Stimulated activated CD8-positive, alpha-beta memory T cell treated with anti-CD3 and anti-CD28 coated beads, Interleukin-15, amount 100 ng/mL, for 24 hours (primary cell): ENCODE measurements around the gene ENO3.

Experiments used
- DNase-seq: peaks from one replicate; pipeline ENCODE4 v3.0.0-alpha.2; 2020; ENCODE audit warnings: low read depth

ENO3 gene

GRCh38 chr17:4950075-4950745 is 709 bp upstream of the ENO3 start:
- no peak for DNase-seq

GRCh38 chr17:4951486-4951885 is 567 bp downstream of the ENO3 start:
- DNase-seq = no peak

- no peak for DNase-seq
These were observed 2.6 kb downstream of the ENO3 start for GRCh38 chr17:4953451-4953961.

GRCh38 chr17:4955091-4955490 is 4.2 kb downstream of the ENO3 start:
- no peak for DNase-seq

- no peak for DNase-seq
These were observed 5.7 kb downstream of the ENO3 start for GRCh38 chr17:4956493-4957061.

- DNase-seq = no peak
These were observed 7.2 kb downstream of the ENO3 start for GRCh38 chr17:4958102-4958501.

GRCh38 chr17:4959261-4959965 is 8.5 kb downstream of the ENO3 start:
- DNase-seq = no peak

GRCh38 chr17:4960279-4960922 is 9.5 kb downstream of the ENO3 start:
- DNase-seq = no peak

- DNase-seq = no peak
These were observed 14.5 kb downstream of the ENO3 start for GRCh38 chr17:4965311-4965986.

- peak; percentile 65 for DNase-seq
These were observed 16.1 kb downstream of the ENO3 start for GRCh38 chr17:4966844-4967538.

GRCh38 chr17:4967539-4968485 is 16.9 kb downstream of the ENO3 start, which contains the start of gene SPAG7:
TSS of gene SPAG7 (minus strand) at chr17:4967817. CDS start at chr17:4967804, 13 bp downstream.
- DNase-seq = peak; percentile 79

- no peak for DNase-seq
These were observed 17.6 kb downstream of the ENO3 start for GRCh38 chr17:4968486-4969046.

- DNase-seq = no peak
These were observed 18.2 kb downstream of the ENO3 start for GRCh38 chr17:4969047-4969550.

- no peak for DNase-seq
These were observed 18.7 kb downstream of the ENO3 start for GRCh38 chr17:4969551-4970173.

GRCh38 chr17:4970273-4970672 is 19.4 kb downstream of the ENO3 start:
- DNase-seq = no peak

- DNase-seq = no peak
These were observed 20.9 kb downstream of the ENO3 start for GRCh38 chr17:4971826-4972225.

GRCh38 chr17:4972322-4972721 is 21.4 kb downstream of the ENO3 start:
- DNase-seq = no peak

- DNase-seq = no peak
These were observed 21.8 kb downstream of the ENO3 start for GRCh38 chr17:4972752-4973151.
